Fibroblast of skin of left quadriceps (primary cell): ENCODE data around the gene INAVA.
"Not testable (repeated sequence)": the region's sequence is repeated elsewhere in the genome, so short reads cannot be mapped to it uniquely, and the experiment has no call there.

Experiments
- DNase-seq, 2 experiments: peaks; one replicate each; pipeline ENCODE4 v3.0.0-alpha.2; 2013; ENCODE audit warnings: low read depth in 2 of 2

The INAVA gene

DNA sequence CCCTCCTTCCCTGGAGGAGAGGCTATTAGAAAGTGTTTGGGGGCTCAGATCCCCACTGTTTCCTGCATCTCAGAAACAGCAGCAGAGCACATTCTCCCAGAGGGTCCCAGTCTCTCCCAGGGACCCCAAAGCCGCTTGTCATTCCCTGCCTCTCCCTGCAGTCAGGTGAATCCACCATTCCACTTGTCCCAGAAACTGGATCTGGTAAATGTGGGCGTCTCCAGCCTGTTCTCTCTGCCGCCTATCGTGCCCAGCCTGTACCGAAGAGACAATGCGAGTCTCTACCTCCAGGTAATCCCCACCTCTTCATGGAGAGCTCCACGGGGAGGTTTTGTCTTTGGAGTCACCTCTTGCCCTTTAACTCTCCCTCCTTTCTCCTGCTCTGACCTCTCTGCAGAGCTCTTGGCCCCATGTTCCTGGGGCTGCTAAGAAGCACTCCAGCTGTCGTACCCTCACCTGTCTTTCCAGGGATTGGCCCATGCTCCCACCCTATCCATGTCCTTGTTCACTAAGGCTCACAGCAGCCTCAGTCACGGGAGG, 26.9 kb downstream of the INAVA start:
- no peak for DNase-seq

DNA sequence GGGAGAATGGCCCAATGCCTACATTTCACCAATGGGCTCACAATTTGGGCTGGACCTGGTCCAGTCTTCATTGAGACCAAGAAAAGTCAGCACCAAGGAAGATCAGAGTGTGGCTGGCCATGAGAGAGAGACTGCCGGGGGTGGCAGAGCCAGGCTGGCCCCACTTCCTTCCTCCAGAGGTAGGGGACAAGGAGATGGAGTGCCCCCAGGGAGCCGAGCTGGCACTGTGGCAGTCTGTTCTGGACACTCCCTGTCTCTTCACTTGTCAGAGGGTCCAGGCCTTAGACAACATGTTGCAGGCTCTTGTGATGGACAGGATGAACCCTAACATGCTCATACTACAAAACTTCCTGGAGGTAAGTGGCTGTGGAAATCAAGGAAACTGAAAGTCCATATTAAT, 27.7 kb downstream of the INAVA start:
- DNase-seq, result no peak

DNA sequence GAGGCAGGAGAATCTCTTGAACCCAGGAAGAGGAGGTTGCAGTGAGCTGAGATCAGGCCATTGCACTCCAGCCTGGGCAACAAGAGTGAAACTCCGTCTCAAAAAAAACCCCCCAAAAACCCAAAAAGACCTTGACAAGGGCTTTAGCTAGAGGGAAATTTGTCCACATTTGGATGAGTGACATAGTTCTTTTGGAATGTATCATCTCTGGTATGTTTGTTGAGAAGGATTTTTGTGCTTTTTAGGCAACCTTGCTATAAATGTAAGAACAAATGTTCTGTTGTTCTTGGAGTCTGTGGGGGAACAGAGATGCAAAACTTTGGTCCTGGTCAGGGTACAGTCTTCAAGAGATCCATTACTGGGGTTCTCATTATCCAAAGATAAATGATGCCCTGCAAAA, 28.9 kb downstream of the INAVA start:
- DNase-seq, result no peak

DNA sequence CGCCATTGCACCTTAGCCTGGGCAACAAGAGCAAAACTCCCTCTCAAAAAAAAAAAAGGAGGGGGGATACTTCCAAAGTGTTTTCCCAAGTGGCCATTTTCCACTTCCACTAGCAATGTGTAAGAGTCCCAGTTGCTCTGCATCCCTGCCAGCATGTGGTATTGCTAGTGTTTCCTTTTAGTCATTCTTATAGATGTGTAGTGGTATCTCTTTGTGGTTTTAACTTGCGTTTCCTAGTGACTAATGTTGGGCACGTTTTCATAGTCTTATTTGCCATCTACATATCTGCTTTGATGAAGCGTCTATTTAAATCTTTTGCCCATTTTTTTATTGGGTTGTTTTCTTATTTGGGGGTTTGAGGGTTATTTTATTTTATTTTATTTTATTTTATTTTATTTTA, 31.1 kb downstream of the INAVA start:
- no peak for DNase-seq

DNA sequence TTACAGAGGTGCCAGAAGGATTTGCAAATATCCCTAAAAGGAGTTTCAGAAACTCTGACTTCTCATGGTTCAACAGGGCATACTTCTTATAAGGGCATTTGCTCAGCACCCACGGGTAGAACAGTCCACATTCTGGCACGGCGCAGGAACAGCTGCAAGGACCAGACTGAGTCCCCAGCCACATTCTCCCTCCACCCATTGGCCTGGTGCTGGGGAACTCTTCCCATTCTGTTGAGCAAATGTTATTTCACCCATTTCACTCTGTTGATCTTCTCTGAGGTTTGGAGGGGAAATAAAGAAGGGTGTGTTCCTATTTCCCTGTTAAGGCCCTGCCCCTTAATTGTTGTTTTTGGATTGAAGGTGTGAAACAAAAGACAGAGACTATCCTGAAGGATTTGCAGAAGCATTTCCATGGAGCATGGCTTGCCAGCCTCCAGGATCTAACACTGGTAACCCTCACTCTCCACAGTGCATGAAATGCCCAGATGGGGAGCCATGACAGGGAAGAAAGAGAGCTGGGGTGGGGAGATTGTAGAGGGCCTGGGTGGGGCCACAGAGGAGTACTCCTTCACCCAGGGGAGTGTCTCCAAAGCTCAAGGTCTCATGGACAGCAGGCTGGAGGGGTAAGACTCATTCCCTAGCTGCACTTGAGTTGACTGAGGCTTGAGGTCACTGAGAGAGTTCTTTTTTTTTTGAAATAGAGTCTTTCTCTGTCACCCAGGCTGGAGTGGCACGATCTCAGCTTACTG, 35.0 kb downstream of the INAVA start:
- no peak for DNase-seq

DNA sequence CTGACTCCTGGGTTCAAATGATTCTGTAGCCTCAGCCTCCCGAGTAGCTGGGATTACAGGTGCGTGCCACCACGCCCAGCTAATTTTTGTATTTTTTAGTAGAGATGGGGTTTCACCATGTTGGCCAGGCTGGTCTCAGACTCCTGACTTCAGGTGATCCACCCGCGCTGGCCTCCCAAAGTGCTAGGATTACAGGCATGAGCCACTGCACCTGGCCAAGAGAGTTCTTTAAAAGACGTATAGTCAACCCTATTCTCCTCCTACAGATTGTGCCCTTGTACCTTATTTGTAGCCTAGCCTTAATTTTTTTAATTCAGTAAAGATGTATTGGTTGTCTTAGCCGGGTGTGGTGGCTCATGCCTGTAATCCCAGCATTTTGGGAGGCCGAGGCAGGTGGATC, 35.6 kb downstream of the INAVA start:
- DNase-seq, result not testable (repeated sequence)

DNA sequence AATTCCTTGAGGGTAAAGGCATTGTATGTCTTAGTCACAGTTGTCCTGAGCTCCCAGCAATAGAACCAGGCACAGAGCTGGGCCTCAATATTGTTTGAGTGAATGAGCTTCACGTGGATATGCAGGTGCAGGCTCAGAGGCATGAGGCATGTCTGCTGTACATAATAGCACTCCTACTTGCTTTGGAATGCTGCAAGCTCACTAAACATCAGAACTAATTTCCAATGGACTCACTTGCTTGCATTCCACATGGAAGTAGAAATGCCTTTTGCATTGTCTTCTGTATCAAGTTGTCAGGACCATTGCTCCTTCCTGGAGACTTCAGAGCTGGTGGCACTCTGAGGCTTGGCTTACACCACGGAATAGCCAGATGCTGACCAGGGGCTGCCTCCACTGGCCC, 37.1 kb downstream of the INAVA start:
- DNase-seq, result no peak

DNA sequence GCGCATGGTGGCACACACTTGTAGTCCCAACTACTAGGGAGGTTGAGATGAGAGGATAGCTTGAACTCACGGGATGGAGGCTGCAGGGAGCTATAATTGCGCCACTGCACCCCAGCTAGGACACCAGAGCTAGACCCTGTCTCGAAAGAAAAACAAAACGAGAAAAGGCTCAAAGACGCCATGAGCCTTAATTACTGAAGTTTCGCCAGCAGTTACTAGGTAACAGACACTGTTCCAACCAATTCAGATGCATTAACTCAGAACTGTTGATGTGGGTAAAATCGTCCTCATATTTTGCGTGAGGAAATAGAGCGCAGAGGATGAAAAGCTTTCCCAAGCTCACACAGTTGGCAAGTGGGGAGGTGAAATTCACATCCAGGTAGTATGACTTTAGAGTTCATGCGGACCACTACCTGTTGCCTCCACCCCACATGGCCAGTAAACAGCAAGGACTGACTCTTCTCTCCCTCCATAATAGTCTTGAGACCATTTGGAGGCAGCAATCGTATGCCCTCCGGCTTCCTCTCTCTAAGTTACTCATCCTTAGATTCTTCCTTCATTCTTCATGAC, 40.1 kb downstream of the INAVA start:
- DNase-seq, result no peak

DNA sequence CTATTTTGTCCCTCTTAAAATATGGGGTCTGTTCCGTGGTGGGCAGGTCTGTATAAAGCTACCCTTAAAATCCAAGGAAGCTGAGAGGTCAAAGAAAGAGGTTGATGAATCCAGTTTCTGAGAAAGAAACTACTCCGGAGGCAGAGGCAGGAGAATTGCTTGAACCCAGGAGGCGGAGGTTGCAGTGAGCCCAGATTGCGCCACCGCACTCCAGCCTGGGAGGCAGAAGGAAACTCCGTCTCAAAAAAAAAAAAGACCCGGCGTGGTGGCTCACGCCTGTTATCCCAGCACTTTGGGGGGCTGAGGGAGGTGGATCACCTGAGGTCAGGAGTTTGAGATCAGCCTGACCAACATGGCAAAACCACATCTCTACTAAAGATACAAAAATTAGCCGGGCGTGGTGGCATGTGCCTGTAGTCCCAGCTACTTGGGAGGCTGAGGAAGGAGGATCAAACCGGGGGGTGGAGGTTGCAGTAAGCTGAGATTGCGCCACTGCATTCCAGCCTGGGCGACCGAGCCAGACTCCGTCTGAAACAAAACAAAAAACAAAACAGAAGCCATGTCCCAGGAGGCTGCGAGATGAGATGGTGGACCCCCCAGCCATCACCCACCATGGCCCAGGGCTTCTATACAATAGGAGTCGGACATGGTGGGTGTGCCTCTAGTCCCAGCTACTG, 40.7 kb downstream of the INAVA start:
- not testable (repeated sequence) for DNase-seq

DNA sequence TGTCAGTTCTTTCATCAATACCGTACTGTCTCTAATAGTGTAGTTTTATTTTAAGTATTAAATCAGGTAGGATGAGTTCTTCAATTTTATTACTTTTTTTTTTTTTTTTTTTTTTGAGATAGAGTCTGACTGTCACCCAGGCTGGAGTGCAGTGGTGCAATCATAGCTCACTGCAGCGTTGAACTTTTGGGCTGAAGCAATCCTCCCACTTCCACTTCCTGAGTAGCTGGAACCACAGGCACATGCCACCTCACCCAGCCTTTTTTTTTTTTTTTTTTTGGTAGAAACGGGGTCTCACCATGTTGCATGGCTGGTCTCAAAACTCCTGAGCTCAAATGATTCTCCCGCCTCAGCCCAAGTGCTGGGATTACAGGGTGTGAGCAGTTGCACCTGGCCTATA, 44.3 kb downstream of the INAVA start:
- no peak for DNase-seq

DNA sequence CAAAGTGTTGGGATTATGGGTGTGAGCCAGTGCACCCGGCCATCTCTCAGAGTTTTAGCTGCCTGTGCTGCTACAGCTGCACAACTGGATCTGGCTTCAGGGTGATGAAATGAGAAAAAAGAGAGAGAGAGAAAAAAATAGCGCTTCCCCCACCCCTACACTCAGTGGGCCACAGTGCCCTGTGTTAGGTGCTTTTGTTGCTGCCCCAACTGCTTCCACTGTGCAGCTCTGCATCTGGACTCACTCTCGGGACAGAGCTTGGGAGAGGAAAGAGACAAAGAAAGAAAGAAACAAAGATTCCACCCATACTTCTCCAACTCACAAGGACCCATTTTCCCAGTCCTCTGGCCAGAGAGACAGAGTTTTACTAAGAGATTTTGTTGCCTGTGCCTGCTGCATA, 50.4 kb downstream of the INAVA start:
- DNase-seq, result no peak

DNA sequence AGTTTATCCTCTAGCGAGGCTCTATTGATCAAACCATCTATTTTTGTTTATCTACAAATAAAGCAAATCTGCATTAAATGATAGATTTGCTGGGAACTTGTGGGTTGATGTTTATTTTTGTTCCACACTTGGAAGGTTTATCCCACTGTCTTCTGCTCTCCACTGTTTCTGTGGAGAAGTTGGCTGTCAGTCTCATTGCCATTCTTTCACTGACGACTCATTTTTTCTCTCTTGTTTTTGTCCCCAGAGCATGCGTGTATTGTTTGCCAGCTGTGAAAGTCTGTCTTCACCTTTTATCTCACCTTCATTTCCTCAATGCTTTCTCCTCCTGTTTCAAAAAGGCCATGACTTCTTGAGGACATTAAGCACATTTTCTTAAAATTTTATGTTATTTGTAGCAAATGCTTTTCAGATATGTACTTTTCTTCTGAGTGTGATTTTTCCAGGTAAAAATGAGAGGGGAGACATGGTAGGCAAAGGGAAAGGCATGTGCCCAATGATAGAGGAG, 52.4 kb downstream of the INAVA start:
- no peak for DNase-seq

DNA sequence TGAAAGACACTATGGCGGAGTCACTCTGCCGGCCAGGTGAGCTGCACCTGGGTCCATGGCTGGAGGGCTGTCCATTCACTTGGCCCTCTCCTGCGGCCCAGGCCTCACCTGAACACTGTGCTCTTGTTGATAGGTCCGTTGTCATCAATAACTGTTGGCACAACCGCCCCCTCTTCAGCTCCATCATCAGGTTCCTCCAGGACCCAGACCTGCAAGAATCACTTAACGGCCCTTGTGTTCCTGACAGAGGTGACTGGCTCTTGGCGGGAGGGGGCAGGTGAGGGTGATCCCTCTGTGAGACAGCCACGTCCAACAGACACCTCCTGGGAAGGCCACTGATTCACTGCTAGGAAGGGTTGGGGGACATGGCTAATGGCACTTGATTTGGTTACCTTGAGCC, 54.9 kb downstream of the INAVA start:
- DNase-seq, result no peak

DNA sequence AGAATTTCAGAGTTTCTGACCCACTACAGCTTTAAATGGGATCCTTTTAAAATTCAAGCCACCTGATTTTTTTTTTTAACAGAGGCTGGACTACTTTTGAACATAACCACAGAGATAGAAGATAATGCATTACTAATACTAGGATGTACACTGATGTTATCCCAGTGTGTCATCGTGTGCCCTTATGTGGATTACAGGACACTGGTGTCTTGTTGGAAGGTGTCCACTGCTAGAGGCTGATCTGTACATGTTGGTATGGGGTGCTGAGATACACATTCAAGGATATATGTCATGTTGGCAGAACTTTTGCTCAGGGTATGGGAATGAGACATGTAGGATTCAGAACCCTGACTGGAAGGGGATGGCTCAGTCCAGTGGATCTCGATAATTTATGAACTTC, 56.3 kb downstream of the INAVA start:
- DNase-seq, result no peak

DNA sequence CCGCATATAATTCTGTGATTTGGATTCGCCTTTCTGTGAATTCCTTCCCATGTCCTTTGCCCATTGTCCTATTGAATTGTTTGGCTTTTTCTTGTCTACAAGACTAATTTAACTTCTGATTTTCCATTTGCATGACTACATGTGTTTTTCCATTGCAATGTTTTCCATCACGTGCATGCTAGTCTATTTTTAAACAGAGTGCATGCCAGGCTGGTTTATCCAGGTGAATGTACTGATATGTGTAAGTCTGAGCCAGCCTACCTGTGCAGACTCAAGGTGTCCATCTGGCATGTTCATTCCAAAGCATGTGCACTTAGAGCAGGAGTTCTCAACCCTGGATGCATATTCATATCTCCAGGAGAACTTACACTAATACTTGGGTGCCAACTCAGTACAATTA, 59.7 kb downstream of the INAVA start:
- no peak for DNase-seq

DNA sequence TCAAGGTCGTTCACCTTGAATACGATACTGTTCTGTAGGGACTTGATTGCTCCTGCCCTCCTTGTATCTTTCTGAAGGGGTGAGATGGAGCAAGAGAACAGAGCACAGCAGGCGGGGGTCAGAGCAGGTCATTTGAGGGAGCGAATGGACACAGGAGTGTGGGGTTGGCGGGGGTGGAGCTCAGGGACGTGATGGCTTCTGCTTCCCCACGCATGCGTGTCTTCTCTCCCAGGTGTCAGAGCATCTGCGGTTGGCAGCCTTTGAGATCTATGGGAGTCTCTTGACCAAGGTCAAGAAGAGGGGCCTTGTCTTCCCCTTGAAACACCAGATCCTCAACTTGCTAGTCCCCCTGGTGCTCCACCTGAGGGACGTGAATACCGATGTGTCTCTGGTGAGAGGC, 63.9 kb downstream of the INAVA start:
- no peak for DNase-seq

DNA sequence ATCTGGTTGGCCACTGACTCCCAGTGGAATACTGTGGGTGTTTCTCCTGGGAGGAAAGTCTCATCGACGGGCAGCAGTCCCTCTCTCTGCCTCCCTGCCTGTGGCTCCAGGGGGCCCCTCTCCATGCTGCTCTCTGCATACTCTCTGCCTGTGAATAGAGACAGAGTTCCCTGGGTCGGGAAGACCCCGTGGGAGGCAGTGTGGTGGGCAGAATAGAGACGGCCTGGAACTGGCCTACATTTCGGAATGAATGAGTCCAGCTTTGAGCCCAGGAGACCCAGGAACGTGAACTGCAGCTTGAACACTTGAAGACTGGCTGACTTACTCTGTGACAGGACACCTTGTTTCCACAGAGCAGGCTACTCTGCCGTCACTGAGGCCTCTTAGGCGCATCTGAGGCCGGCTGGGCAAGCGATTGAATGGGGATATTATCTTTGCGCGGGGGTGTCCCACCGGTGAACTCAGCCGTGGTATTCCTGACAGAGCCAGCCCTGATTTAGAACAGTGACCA, 64.8 kb downstream of the INAVA start:
- no peak for DNase-seq

DNA sequence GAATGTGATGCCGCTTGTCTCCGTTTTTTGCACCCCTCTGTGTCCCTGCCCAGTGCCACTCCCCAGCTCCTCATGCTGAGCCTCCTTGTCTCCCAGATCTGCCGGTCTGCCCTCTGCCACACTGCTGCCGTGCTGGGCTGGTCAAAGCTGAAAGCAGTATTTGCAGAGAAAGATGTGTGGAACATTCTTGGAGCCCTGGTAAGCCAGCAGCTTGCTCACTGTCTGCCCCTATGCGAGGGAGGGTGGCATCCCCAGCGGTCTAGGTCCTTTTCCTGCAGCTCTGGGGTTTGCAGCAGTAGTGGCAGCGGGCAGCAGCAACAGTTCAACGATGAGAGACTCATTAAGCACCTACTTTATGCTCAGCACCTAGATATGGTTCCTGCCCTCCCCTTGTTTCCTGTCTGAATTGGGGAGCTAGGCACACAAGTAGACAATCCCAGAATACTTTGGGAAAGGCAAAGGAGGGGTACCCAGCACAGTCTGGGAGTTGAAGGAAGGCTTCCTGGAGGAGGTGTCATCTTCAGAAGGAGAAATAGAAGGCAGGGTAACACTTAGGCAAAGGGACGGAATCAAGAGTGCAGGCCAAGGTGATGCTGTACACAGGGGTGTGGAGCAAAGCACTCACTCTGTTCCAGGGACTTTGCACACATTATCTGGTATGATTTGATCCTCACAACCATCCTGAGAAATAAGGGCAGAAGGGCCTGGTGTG, 65.7 kb downstream of the INAVA start:
- no peak for DNase-seq

DNA sequence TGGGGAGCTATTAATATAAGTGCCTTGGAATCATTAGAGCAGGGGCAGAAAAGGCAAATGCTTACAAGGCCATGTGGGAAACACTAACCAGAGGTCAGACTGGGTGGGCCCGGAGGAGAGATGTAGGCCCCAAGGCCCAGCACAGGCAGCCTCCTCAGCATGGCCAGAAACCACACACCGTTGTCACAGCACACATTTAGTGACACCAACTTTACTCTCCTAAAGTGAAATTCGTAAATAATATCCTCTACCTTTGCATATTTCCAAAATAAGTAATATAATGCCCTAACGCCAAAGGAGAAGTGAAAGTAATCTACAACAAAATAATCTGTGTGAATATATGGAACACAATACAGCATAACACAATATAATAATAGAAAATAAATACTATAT, 66.2 kb downstream of the INAVA start:
- DNase-seq, result no peak

DNA sequence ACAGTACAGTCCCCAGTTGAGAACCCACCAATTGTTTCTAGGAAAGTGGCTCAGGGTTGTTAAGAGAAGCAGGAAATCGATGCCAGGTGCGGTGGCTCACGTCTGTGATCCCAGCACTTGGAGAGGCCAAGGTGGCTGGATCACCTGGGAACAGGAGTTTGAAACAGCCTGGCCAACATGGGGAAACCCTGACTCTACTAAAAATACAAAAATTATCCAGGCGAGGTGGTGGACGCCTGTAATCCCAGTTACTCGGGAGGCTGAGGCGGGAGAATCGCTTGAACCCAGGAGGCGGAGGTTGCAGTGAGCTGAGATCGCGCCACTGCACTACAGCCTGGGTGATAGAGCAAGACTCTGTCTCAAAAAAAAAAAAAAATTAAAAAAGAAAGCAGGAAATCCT, 67.5 kb downstream of the INAVA start:
- DNase-seq, result not testable (repeated sequence)

DNA sequence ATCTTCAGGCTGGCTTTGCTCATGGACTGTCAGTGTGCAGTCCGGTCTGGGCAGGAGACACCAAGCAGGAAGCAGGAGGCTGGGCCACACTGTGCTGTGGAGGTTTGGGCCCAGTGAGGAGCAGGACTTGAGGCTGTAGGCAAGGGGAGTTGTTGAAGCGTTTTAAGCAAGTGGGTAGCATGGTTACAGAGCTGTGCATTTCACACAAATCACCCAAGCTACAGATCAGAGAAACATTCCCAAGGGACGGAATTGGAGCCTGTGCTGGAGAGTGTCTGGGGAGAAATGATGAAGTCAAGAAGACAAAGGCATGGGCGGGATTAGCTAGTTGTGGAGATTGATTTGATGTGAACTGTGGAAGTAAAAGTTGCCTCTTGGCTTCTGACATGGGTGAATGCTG, 67.9 kb downstream of the INAVA start:
- no peak for DNase-seq

DNA sequence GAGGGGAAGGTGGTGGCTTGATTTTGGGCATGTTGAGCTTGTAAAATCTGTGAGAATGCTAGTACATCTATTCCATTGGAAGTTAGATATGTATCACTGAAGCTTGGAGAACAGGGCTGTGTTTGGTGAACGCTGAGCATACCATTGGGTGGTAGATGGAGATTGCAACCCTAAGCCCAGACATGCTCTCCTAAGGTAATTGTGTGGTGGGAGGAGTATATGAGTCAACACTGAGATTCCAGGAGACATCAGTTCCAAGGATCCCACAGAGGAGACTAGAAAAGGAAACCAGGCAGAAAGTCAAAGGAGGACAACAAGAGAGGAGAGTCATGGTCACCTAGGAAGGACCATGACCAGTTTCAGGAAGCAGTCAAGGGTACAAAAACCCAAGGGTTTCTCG, 68.4 kb downstream of the INAVA start:
- no peak for DNase-seq
